ENCODE results near the gene TLCD3A. TPM values are rescaled to one million over a fixed set of nuclear protein-coding genes. Genes with fewer than 3 reads are reported as not detected.

The TLCD3A gene
- total and polyA plus RNA-seq, 2 donors (not counting 1 experiment from before 2014, with no cell fraction given) = 2.0 to 2.4 TPM

- Mint-ChIP-seq H3K27me3 (no peaks in the 10 kb centered on the region), H3K27ac (peak within 1 kb of the TSS; percentile 96), H3K4me1 (peaks cover 38% of the 10 kb centered on the region), H3K4me3 (peak within 1 kb of the TSS; percentile 96), H3K9me3 (ENCODE audit: insufficient read depth) (no peaks in the 10 kb centered on the region)
- peak within 1 kb of the TSS; percentile 59 to 87 for H3K27ac ChIP-seq (ENCODE audit: low read length in 2 of 2)
- under 1% methylated on average over 87 of the region's 87 CpGs for WGBS (ENCODE audit: insufficient coverage)
- TF ChIP-seq CTCF (IDR thresholded peaks at IDR 0.05) (peak; percentile 88), EZH2 (IDR thresholded peaks at IDR 0.05; ENCODE audit: borderline replicate concordance, insufficient read depth, low read depth, low read length, poor library complexity, severe bottlenecking) (no peak)
- H3K9me3 ChIP-seq (ENCODE audit: control extremely low read depth in 1 of 3, control insufficient read depth in 2 of 3, insufficient read depth in 1 of 3, low read length in 2 of 3) = no peaks in the 10 kb centered on the region
- H3K4me3 ChIP-seq (ENCODE audit: control extremely low read depth in 1 of 5, extremely low read depth in 1 of 5, insufficient read depth in 1 of 5, low read depth in 2 of 5, low read length in 4 of 5) = peak within 1 kb of the TSS; percentile 66 to 89 (median 81)
- peaks cover 18 to 27% of the 10 kb centered on the region in 2 donors for H3K4me1 ChIP-seq (ENCODE audit: control insufficient read depth in 2 of 2, insufficient read depth in 2 of 2, low read length in 2 of 2)
- H3K36me3 ChIP-seq (replicated peaks in 1 of 2; ENCODE audit: control extremely low read depth in 1 of 2, control insufficient read depth in 1 of 2, extremely low read depth in 1 of 2, insufficient read depth in 2 of 2, low read length in 1 of 2) = peaks cover 0 to 11% of the 10 kb centered on the region in 2 experiments
- ChIA-PET POLR2A (interaction anchor here (0.6 to 2.5 kb wide), 2 partner anchors 37 to 395 kb away, joined by 8 to 15 read pairs; partner anchors contain the start of gene VPS53), CTCF (interaction anchor here (0.8 to 3.2 kb wide), 9 partner anchors 8 to 340 kb away, joined by 3 to 12 read pairs (median 4); partner anchors contain the start of genes GLOD4, MRM3, TIMM22 and VPS53)
- peak; percentile 88 for ATAC-seq (ENCODE audit: low read depth)
- DNase-seq = peak; percentile 98
- peak within 1 kb of the TSS; percentile 100 for H3K4me2 ChIP-seq (replicated peaks; ENCODE audit: low read depth, low read length, poor library complexity, severe bottlenecking)
- peak within 1 kb of the TSS; percentile 95 for H3K9ac ChIP-seq (ENCODE audit: low read length)
- no peaks in the 10 kb centered on the region for H3K27me3 ChIP-seq (replicated peaks in 1 of 4; ENCODE audit: control extremely low read depth in 1 of 4, control insufficient read depth in 3 of 4, insufficient read depth in 4 of 4, low read length in 3 of 4)
- H4K20me1 ChIP-seq (ENCODE audit: control insufficient read depth, insufficient read depth, low read length, poor library complexity, severe bottlenecking) = peaks cover 20% of the 10 kb centered on the region
- H3K79me2 ChIP-seq (ENCODE audit: control insufficient read depth, insufficient read depth, low read length) = peaks cover 34% of the 10 kb centered on the region
- intact Hi-C loops (cut with micrococcal nuclease) = loop anchor here (1.0 to 2.0 kb wide), 6 partner anchors 12 to 339 kb away; partner anchors contain the start of genes GLOD4, MRM3, TLCD3A and VPS53
- H2AFZ ChIP-seq (ENCODE audit: insufficient read depth, low read depth, low read length, poor library complexity, severe bottlenecking) = peak within 1 kb of the TSS; percentile 100
These were observed 19.7 kb downstream of the TLCD3A start, which contains the start of gene GEMIN4 for GRCh38 chr17:752002-752619. Gene GEMIN4, minus strand, starts transcription at chr17:752264. Its CDS starts 122 bp downstream, at chr17:752142.

Data from B cell (primary cell).